Measurements from ENCODE around the gene POLR3A. TPM values are rescaled to one million over a fixed set of nuclear protein-coding genes. Genes with fewer than 3 reads are reported as not detected.

Gene POLR3A
- total RNA-seq, 1 donor from 2014 or later, result 13.7 TPM

GRCh38 chr10:78041170-78042057, 12.1 kb upstream of the POLR3A start:
- TF ChIP-seq CTCF (IDR thresholded peaks at IDR 0.05), result no peak
- H3K36me3 ChIP-seq, result peaks cover 64% of the 10 kb centered on the region
- intact Hi-C loops (cut with DNase I), result loop anchor here (10.0 kb wide), 1 partner anchor 1153 kb away; no protein-coding TSS in a partner anchor
- no peaks in the 10 kb centered on the region for H3K27me3 ChIP-seq
- no peaks in the 10 kb centered on the region for H3K9me3 ChIP-seq
- H3K4me1 ChIP-seq, result peaks cover 26% of the 10 kb centered on the region
- no peak for ATAC-seq
- DNase-seq, result no peak
- H3K27ac ChIP-seq, result no peak overlapping the region
- H3K4me3 ChIP-seq, result no peak overlapping the region

DNA sequence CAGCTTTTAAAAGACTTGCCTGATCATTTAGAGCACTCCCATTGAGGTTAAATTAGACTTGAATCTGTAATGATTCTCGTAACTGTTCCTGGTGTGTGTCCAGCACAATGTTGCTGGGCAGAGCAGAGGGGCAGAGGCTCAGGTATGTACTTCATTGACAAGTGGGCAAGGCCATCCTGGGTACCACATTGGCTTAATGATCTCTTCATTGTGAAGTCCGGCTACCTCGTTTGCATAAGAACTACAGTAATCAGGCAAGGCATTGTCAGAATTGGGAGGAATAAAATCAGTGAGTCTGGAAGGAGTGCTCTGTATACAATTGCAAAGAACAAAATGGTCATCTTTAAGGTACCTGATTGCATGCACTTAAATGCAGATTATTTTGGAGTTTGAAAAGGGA, 10.4 kb upstream of the POLR3A start:
- no peak for TF ChIP-seq CTCF (IDR thresholded peaks at IDR 0.05)
- Histone ChIP-seq H3K9me3 (no peaks in the 10 kb centered on the region), H3K36me3 (peaks cover 81% of the 10 kb centered on the region), H3K4me3 (no peak overlapping the region), H3K4me1 (peaks cover 42% of the 10 kb centered on the region), H3K27ac (no peak overlapping the region), H3K27me3 (no peaks in the 10 kb centered on the region)
- DNase-seq (no peak), ATAC-seq (no peak)
- intact Hi-C loops (cut with DNase I), result loop anchor here (10.0 kb wide), 1 partner anchor 1155 kb away; no protein-coding TSS in a partner anchor

- H3K9me3 ChIP-seq, result no peaks in the 10 kb centered on the region
- H3K27ac ChIP-seq, result no peak overlapping the region
- TF ChIP-seq CTCF (IDR thresholded peaks at IDR 0.05), result no peak
- DNase-seq (no peak), ATAC-seq (no peak)
- intact Hi-C loops (cut with DNase I), result no loop called here
- H3K27me3 ChIP-seq, result no peaks in the 10 kb centered on the region
- H3K4me3 ChIP-seq, result no peak overlapping the region
- peaks cover 47% of the 10 kb centered on the region for H3K4me1 ChIP-seq
- H3K36me3 ChIP-seq, result peaks cover 82% of the 10 kb centered on the region
Measured at GRCh38 chr10:78038791-78039547, 9.7 kb upstream of the POLR3A start.

DNA sequence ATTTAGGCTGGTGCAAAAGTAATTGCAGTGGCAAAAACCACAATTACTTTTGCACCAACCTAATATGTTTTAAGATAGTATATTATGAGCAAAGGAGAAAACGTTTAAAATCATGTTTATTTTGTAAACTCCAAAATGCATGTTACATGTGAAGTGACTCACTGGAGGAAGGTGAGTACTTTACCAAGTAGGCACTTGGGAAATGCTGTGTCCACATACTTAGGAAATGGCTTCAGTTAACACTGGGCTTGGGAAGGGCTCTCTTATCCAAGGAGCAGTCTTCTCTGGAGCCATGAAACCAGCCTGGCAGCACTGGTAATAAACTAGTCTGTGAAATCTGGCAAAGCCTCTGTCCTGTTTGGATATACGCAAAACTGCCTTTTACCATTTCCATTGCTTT, 8.8 kb upstream of the POLR3A start:
- intact Hi-C loops (cut with DNase I), result no loop called here
- Histone ChIP-seq H3K4me1 (peaks cover 50% of the 10 kb centered on the region), H3K36me3 (peaks cover 82% of the 10 kb centered on the region), H3K27ac (no peak overlapping the region), H3K9me3 (no peaks in the 10 kb centered on the region), H3K27me3 (no peaks in the 10 kb centered on the region), H3K4me3 (no peak overlapping the region)
- ATAC-seq (peak; percentile 58), DNase-seq (no peak)
- no peak for TF ChIP-seq CTCF (IDR thresholded peaks at IDR 0.05)

GRCh38 chr10:78035933-78036583, 6.7 kb upstream of the POLR3A start:
- peaks cover 51% of the 10 kb centered on the region for H3K4me1 ChIP-seq
- ATAC-seq (no peak), DNase-seq (no peak)
- intact Hi-C loops (cut with DNase I), result no loop called here
- no peak overlapping the region for H3K4me3 ChIP-seq
- no peaks in the 10 kb centered on the region for H3K27me3 ChIP-seq
- peaks cover 64% of the 10 kb centered on the region for H3K36me3 ChIP-seq
- TF ChIP-seq CTCF (IDR thresholded peaks at IDR 0.05), result no peak
- H3K27ac ChIP-seq, result no peak overlapping the region
- H3K9me3 ChIP-seq, result no peaks in the 10 kb centered on the region
